Measurements from ENCODE around the gene FREY1.

The FREY1 gene

GRCh38 chr11:45860764-45861510 lies 46.1 kb downstream of the FREY1 start:
- no peak for DNase-seq

- no peak for DNase-seq
Measured at GRCh38 chr11:45860348-45860747, 46.7 kb downstream of the FREY1 start.

GRCh38 chr11:45859661-45860140 lies 47.4 kb downstream of the FREY1 start:
- peak; percentile 86 for DNase-seq

- no peak for DNase-seq
Measured at GRCh38 chr11:45858751-45859398, 48.2 kb downstream of the FREY1 start.

GRCh38 chr11:45857961-45858474 lies 49.1 kb downstream of the FREY1 start:
- peak; percentile 59 for DNase-seq

Measured in midbrain (tissue), 1 donor.